Adrenal gland (tissue), 12 donors: ENCODE data around the gene SFI1. TPM values are rescaled to one million over a fixed set of nuclear protein-coding genes. Genes with fewer than 3 reads are reported as not detected.

Source experiments
- DNase-seq, 7 donors: peaks; one replicate each; pipeline ENCODE4 v3.0.0-alpha.2; 2019 to 2020
- H3K27ac ChIP-seq, 5 donors: fragments of 200-600 bp; sonication (generic) in 4 of 5; 1 replicate in 3 of 5; 2 replicates in 2 of 5; pipeline versions ENCODE4 v1.5.1 to v1.8.0; 2016 to 2020; ENCODE audit warnings: mild to moderate bottlenecking in 1 of 5
- H3K27me3 ChIP-seq: fragments of 200-600 bp; 2 replicates; pipeline ENCODE4 v1.8.0; 2021
- H3K36me3 ChIP-seq, 2 donors: fragments of 200-600 bp; replicated peaks in 1 of 2; 1 replicate in 1 of 2; 2 replicates in 1 of 2; pipeline versions ENCODE4 v1.5.1 to v1.8.0; 2018 to 2022
- H3K4me1 ChIP-seq, 2 donors: fragments of 200-600 bp; replicated peaks in 1 of 2; 1 replicate in 1 of 2; 2 replicates in 1 of 2; pipeline versions ENCODE4 v1.5.1 to v1.8.0; 2018 to 2021
- H3K4me3 ChIP-seq, 4 donors: fragments of 200-600 bp; sonication (generic) in 3 of 4; one replicate each; pipeline ENCODE4 v1.5.1; 2016 to 2018
- H3K9me3 ChIP-seq, 3 donors: fragments of 200-600 bp; sonication (generic) in 1 of 3; replicated peaks in 1 of 3; 1 replicate in 2 of 3; 2 replicates in 1 of 3; pipeline versions ENCODE4 v1.5.1 to v1.8.0; 2016 to 2021
- POLR2A ChIP-seq, 2 donors: fragments of 450-650 bp; IDR thresholded peaks; one replicate each; pipeline ENCODE4 v1.6.1; 2017; ENCODE audit warnings: antibody characterized with exemption in 2 of 2, mild to moderate bottlenecking in 2 of 2, moderate library complexity in 1 of 2
- WGBS, 4 donors: extraction: QIAGEN DNeasy Blood & Tissue Kit in 2 of 4; methylation state at CpG; one replicate each; pipeline versions ENCODE4 v1.1.5 to v1.1.7; 2013 to 2017; 5-methylcytosine and 5-hydroxymethylcytosine counted together
- intact Hi-C, 2 donors: fragments of 100-400 bp; cut with DNase I; formaldehyde crosslinking; loops; one replicate each; pipeline versions ENCODE4 v1.14.1 to v1.15.0; 2022 to 2023
- polyA plus RNA-seq, 3 donors: library from polyadenylated mRNA; stranded (reverse); fragments of 200-250 nt in 2 of 3; fragments of 350-450 nt in 1 of 3; fragmentation: Illumina TruSeq in 1 of 3; extraction: RNeasy Lipid Tissue Mini Kit (QIAGEN cat#74804) in 1 of 3; gene quantifications; one replicate each; pipeline ENCODE4 v1.2.3, GENCODE V29; 2013 to 2014
- total RNA-seq, 9 donors: library from RNA; depleted of rRNA in 4 of 9; stranded (reverse); fragments of >200 nt in 4 of 9; fragments of 120-200 nt in 1 of 9; fragmentation: NEBNext Ultra II Directional in 1 of 9; extraction: Animal tissue kit (Norgen Biotek cat#: 25700) in 1 of 9; gene quantifications; one replicate each; pipeline versions ENCODE4 v1.1.0 to v1.2.4, GENCODE V29; 2013 to 2023
- TF ChIP-seq, protein P1 (sequence below), 6 experiments: fragments of 450-650 bp in 4 of 6; fragments of 200-600 bp in 2 of 6; sonication (generic) in 1 of 6; IDR thresholded peaks; 1 replicate in 5 of 6; 2 replicates in 1 of 6; pipeline versions ENCODE4 v1.5.1 to v1.8.0; 2016 to 2021; ENCODE audit warnings: antibody characterized with exemption in 6 of 6, mild to moderate bottlenecking in 2 of 6, moderate library complexity in 1 of 6
- donor health status: healthy with polysubstance abuse.
- donor health status: Bipolar disorder and iron deficiency.
- donor health status: DM: yes; HTN: yes; CAD: no.
- donor health status: DM: no; HTN: no; CAD: no.
- donor health status: DM: no; HTN: no; CAD: no.
- donor health status: DM: yes; HTN: yes; CAD: no.

Gene SFI1
- total and polyA plus RNA-seq, 12 donors: 13.4 to 130 (median 33.1) TPM

DNA sequence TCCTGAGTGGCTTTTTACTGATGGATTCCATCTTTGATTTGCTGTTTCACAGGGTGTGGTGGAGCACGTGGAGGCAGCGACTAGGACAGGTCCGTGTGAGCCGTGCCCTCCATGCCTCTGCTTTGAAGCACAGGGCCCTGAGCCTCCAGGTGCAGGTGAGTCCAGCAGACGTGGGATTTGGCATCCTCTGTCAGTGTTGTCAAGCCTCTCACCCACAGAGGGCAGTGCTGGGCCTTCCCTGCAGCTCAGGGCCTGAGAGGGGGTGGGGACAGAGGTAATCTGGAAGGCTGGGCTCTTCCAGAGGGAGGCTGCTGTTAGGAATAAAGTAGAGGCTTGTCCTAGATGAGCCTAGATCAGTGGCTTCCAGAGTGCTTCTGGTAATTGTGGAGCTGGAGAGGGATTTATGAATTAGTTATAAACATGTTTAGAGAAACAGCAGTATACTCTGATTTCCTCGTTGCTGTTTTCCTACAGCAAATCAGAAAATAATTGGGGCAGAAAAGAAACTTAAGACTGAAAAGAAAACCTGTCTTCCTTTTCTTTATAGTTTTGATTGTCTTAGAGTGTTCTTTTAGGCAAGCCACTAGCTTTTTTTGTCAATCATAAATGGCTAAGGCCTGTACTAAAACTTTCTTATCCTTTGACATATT lies 65.0 kb downstream of the SFI1 start:
- H3K36me3 ChIP-seq: peaks cover 0 to 5% of the 10 kb centered on the region in 2 donors
- peak; percentile 77 to 92 (median 84) for DNase-seq
- no peaks in the 10 kb centered on the region for H3K9me3 ChIP-seq
- intact Hi-C loops: loop anchor here (5.0 kb wide), 2 partner anchors 66 to 71 kb away; no protein-coding TSS in a partner anchor
- H3K4me1 ChIP-seq: peaks cover 0 to 5% of the 10 kb centered on the region in 2 donors
- TF ChIP-seq, protein P1, sequence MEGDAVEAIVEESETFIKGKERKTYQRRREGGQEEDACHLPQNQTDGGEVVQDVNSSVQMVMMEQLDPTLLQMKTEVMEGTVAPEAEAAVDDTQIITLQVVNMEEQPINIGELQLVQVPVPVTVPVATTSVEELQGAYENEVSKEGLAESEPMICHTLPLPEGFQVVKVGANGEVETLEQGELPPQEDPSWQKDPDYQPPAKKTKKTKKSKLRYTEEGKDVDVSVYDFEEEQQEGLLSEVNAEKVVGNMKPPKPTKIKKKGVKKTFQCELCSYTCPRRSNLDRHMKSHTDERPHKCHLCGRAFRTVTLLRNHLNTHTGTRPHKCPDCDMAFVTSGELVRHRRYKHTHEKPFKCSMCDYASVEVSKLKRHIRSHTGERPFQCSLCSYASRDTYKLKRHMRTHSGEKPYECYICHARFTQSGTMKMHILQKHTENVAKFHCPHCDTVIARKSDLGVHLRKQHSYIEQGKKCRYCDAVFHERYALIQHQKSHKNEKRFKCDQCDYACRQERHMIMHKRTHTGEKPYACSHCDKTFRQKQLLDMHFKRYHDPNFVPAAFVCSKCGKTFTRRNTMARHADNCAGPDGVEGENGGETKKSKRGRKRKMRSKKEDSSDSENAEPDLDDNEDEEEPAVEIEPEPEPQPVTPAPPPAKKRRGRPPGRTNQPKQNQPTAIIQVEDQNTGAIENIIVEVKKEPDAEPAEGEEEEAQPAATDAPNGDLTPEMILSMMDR (IDR thresholded peaks at IDR 0.05): peak; percentile 45 to 85 (median 78)
- TF ChIP-seq POLR2A (IDR thresholded peaks at IDR 0.05): no peak
- peak overlapping the region in 1 of 5 donors; percentile 15 for H3K27ac ChIP-seq
- 26 to 45% (median 29%) methylated on average over 6 of the region's 6 CpGs for WGBS, 4 donors
- H3K4me3 ChIP-seq: no peak overlapping the region
- H3K27me3 ChIP-seq: no peaks in the 10 kb centered on the region

DNA sequence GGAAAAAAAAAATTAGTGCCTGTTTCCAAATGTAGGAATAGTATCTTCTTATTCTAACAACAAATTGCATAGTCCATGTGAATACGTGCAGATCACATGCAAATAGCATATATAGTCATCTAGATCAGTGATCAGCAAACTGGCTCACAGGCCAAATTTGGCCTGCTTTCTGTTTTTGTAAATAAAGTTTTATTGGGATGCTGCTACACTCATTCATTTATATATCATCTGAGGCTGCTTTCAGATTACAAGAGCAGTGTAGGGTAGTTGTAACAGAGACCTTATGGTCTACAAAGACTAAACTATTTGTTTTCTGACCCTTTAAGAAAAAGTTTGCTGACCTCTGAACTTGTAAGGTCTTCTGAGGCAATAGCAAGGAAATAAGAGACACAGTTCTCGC lies 65.6 kb downstream of the SFI1 start:
- Histone ChIP-seq H3K27me3 (no peaks in the 10 kb centered on the region), H3K36me3 (peaks cover 0 to 4% of the 10 kb centered on the region in 2 donors), H3K4me1 (peaks cover 0 to 5% of the 10 kb centered on the region in 2 donors), H3K27ac (no peak overlapping the region), H3K9me3 (no peaks in the 10 kb centered on the region), H3K4me3 (no peak overlapping the region)
- no peak for DNase-seq
- intact Hi-C loops: loop anchor here (5.0 kb wide), 2 partner anchors 65 to 70 kb away; no protein-coding TSS in a partner anchor
- WGBS, 4 donors: 91 to 96% (median 94%) methylated on average over 2 of the region's 2 CpGs
- TF ChIP-seq POLR2A (IDR thresholded peaks at IDR 0.05): no peak
- TF ChIP-seq, protein P1 (IDR thresholded peaks at IDR 0.05): no peak

DNA sequence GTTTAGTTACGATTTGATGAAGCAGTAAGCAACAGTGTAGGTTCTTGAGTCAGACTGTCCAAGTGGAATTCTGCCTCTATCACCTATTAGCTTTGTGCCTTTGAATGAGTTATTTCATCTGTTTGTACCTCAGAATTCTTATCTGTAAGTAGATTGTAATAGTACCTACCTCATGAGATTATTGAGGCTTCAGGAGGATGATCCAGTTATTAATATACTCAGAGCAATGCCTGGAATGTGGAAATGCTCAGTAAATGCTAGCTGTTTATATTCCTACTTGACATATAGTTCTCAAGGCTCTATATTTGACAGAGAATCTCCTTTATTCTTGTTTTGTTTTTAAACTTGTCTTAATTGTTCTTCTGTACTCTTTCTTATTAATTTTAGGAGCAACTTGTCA lies 70.1 kb downstream of the SFI1 start:
- no peaks in the 10 kb centered on the region for H3K27me3 ChIP-seq
- H3K27ac ChIP-seq: no peak overlapping the region
- peaks cover 0 to 3% of the 10 kb centered on the region in 2 donors for H3K4me1 ChIP-seq
- WGBS, 4 donors: 89 to 100% (median 97%) methylated on average over 1 of the region's 1 CpG
- no peaks in the 10 kb centered on the region for H3K9me3 ChIP-seq
- no peak for DNase-seq
- intact Hi-C loops: no loop called here
- H3K36me3 ChIP-seq: no peaks in the 10 kb centered on the region
- no peak overlapping the region for H3K4me3 ChIP-seq
- TF ChIP-seq, protein P1 (IDR thresholded peaks at IDR 0.05): no peak
- no peak for TF ChIP-seq POLR2A (IDR thresholded peaks at IDR 0.05)

DNA sequence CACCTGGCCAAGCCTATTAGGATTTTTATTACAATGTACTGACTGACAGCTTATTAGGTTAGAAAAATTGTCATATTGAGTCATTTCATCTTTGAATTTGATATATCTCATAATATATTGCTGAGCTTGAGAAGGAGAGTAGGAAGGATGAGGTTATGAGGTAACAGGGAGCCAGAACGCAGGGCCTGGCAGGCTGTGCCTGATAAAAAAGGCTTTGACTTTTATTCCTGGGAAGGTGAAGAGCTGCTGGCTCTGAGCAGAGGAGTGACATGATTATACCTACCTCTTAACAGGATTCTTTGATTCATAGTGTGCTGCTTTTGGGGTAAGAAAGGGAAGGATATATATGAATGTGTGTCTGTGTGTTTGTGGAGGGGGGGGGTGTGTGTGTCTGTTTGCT lies 70.9 kb downstream of the SFI1 start:
- no peaks in the 10 kb centered on the region for H3K36me3 ChIP-seq
- 89 to 100% (median 93%) methylated on average over 1 of the region's 1 CpG for WGBS, 4 donors
- no peak for DNase-seq
- H3K27ac ChIP-seq: no peak overlapping the region
- no peak overlapping the region for H3K4me3 ChIP-seq
- no peaks in the 10 kb centered on the region for H3K4me1 ChIP-seq
- intact Hi-C loops: no loop called here
- no peaks in the 10 kb centered on the region for H3K9me3 ChIP-seq
- H3K27me3 ChIP-seq: no peaks in the 10 kb centered on the region
- TF ChIP-seq, protein P1 (IDR thresholded peaks at IDR 0.05): no peak
- no peak for TF ChIP-seq POLR2A (IDR thresholded peaks at IDR 0.05)
